Upper lobe of left lung (tissue), 4 donors: ENCODE data around the gene ULK4.

ENCODE experiments used
- CTCF ChIP-seq, 6 experiments: fragments of 450-650 bp in 4 of 6; fragments of 200-600 bp in 2 of 6; sonication (generic) in 2 of 6; IDR thresholded peaks; one replicate each; pipeline ENCODE4 v1.5.1; 2016 to 2019; ENCODE audit warnings: antibody characterized with exemption in 6 of 6
- POLR2A ChIP-seq, 4 donors: fragments of 450-650 bp; IDR thresholded peaks; one replicate each; pipeline ENCODE4 v1.5.1; 2016 to 2017; ENCODE audit warnings: antibody characterized with exemption in 4 of 4, mild to moderate bottlenecking in 2 of 4

DNA sequence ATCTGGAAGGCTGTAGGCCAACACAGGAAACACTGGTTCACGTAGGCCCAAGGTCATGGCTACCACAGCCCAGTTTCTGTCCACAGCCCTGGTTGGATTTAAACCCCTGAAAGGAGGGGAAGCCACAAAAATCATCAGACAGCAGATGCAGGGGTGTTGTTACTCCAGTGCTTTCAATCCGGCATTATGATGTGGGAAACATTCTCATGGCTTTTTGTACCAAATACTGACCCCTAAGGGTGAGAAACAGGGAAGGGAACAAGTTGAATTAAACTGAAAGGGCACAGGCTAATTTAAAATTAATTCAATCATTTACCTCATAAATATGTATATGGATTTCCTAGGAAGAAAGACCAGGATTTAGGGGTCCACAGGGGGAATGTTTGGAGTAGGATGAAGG lies 387.0 kb downstream of the ULK4 start:
- no peak for TF ChIP-seq CTCF (IDR thresholded peaks at IDR 0.05)
- TF ChIP-seq POLR2A (IDR thresholded peaks at IDR 0.05): no peak
